GM12878 (cell line): ENCODE measurements around the gene KATNB1. TPM values are rescaled to one million over a fixed set of nuclear protein-coding genes. Genes with fewer than 3 reads are reported as not detected.
A peak's percentile ranks its signal among the peaks of the same experiment; 100 is the strongest.

Experiments used
- ATAC-seq: fragments of 200-7000 bp; cut with Tn5 transposase; 3 replicates; pipeline ENCODE4 v1.9.1; 2020; ENCODE audit warnings: mild to moderate bottlenecking, moderate library complexity
- BruUV-seq: library from RNA; stranded (reverse); fragments of 400-500 nt; replicated peaks from 2 replicates; lab custom pipeline; 2021; lab: Mats Ljungman, UMichigan
- CTCF ChIA-PET: fragments of 300-600 bp; sonication (Branson Sonifier 250); formaldehyde crosslinking; extraction: SDS; loops from one replicate; lab custom pipeline; 2021; ENCODE audit warnings: inconsistent platforms; lab: Yijun Ruan, JAX
- POLR2A ChIA-PET: fragments of 350-600 bp; formaldehyde crosslinking; extraction: SDS; loops from one replicate; lab custom pipeline; 2021; ENCODE audit warnings: inconsistent platforms; lab: Charles Lee
- RAD21 ChIA-PET: fragments of 300-600 bp; sonication (Branson Sonifier 250); formaldehyde crosslinking; loops from one replicate; lab custom pipeline; 2023; ENCODE audit warnings: antibody characterized with exemption; ENCODE audit not compliant: unreplicated experiment; lab: Charles Lee
- SMC1A ChIA-PET: fragments of 300-600 bp; sonication (Branson Sonifier 250); formaldehyde crosslinking; loops from one replicate; lab custom pipeline; 2023; ENCODE audit not compliant: unreplicated experiment, uncharacterized antibody; lab: Charles Lee
- DNase-seq: peaks from one replicate; pipeline ENCODE4 v3.0.0-alpha.2; 2011; ENCODE audit warnings: low read depth, low spot score
- FAIRE-seq: peaks from 3 replicates; lab custom pipeline; 2011; peaks lifted over from hg19 to GRCh38; lab: Jason Lieb, UNC
- H2AFZ ChIP-seq: 2 replicates; pipeline ENCODE4 v1.6.0; 2011; ENCODE audit warnings: low read depth, low read length, control low read depth; ENCODE audit not compliant: control insufficient read depth
- H3K27ac ChIP-seq: 2 replicates; pipeline ENCODE4 v1.5.1; 2011; ENCODE audit warnings: control low read depth; ENCODE audit not compliant: control insufficient read depth, insufficient read depth
- H3K27me3 ChIP-seq, 2 experiments: replicated peaks in 1 of 2; 2 replicates each; pipeline versions ENCODE4 v1.6.0 to v1.6.1; 2011; ENCODE audit warnings: low read length in 1 of 2; ENCODE audit not compliant: control insufficient read depth in 2 of 2, insufficient read depth in 2 of 2
- H3K36me3 ChIP-seq, 2 experiments: 2 replicates each; pipeline ENCODE4 v1.5.1; 2011; ENCODE audit warnings: low read length in 1 of 2; ENCODE audit not compliant: control insufficient read depth in 2 of 2, insufficient read depth in 2 of 2
- H3K4me1 ChIP-seq: 2 replicates; pipeline ENCODE4 v1.6.1; 2011; ENCODE audit warnings: mild to moderate bottlenecking, low read length, moderate library complexity, mixed read lengths; ENCODE audit not compliant: control insufficient read depth, insufficient read depth
- H3K4me2 ChIP-seq: 2 replicates; pipeline ENCODE4 v1.6.0; 2011; ENCODE audit warnings: control low read depth; ENCODE audit not compliant: control insufficient read depth, insufficient read depth
- H3K4me3 ChIP-seq: fragments of 200-600 bp; sonication (generic); 2 replicates; pipeline ENCODE4 v1.5.1; 2016
- H3K79me2 ChIP-seq: 2 replicates; pipeline ENCODE4 v1.6.0; 2011; ENCODE audit warnings: low read length; ENCODE audit not compliant: control insufficient read depth, insufficient read depth
- H3K9ac ChIP-seq: 2 replicates; pipeline ENCODE4 v1.8.0; 2011; ENCODE audit warnings: low read length, control low read depth, mixed read lengths; ENCODE audit not compliant: control insufficient read depth, insufficient read depth
- H3K9me3 ChIP-seq: replicated peaks from 3 replicates; pipeline ENCODE4 v1.5.1; 2011; ENCODE audit warnings: mild to moderate bottlenecking, low read length; ENCODE audit not compliant: control insufficient read depth, insufficient read depth
- H4K20me1 ChIP-seq: 2 replicates; pipeline ENCODE4 v1.6.0; 2011; ENCODE audit not compliant: control insufficient read depth, insufficient read depth
- ATF3 ChIP-seq: IDR thresholded peaks from 2 replicates; pipeline ENCODE4 v1.6.1; 2011; ENCODE audit warnings: low read depth, mild to moderate bottlenecking, low read length, moderate library complexity, borderline replicate concordance; ENCODE audit errors: extremely low read depth
- CBFB ChIP-seq: IDR thresholded peaks from 2 replicates; pipeline ENCODE4 v1.6.1; 2016; ENCODE audit warnings: antibody characterized with exemption, low read depth
- CREM ChIP-seq: IDR thresholded peaks from 2 replicates; pipeline ENCODE4 v1.6.1; 2014; ENCODE audit warnings: antibody characterized with exemption, low read depth
- EGR1 ChIP-seq, 2 experiments: IDR thresholded peaks; 1 replicate in 1 of 2; 2 replicates in 1 of 2; pipeline ENCODE4 v1.6.1; 2011 to 2012; ENCODE audit warnings: low read depth in 2 of 2, low read length in 2 of 2, borderline replicate concordance in 1 of 2, mild to moderate bottlenecking in 1 of 2, moderate library complexity in 1 of 2
- GABPA ChIP-seq: IDR thresholded peaks from 2 replicates; pipeline ENCODE4 v1.6.1; 2014; ENCODE audit warnings: antibody characterized with exemption, low read depth, mild to moderate bottlenecking, inconsistent platforms
- NKRF ChIP-seq: fragments of 450-650 bp; conservative IDR thresholded peaks from 2 replicates; pipeline ENCODE4 v1.6.1; 2017; ENCODE audit warnings: mild to moderate bottlenecking, moderate library complexity
- NR2C1 ChIP-seq: fragments of 450-650 bp; IDR thresholded peaks from 2 replicates; pipeline ENCODE4 v1.6.1; 2017; ENCODE audit warnings: antibody characterized with exemption, mild to moderate bottlenecking, moderate library complexity
- NR2F1 ChIP-seq: fragments of 450-650 bp; conservative IDR thresholded peaks from 2 replicates; pipeline ENCODE4 v1.6.1; 2017; ENCODE audit warnings: mild to moderate bottlenecking
- RFX5 ChIP-seq: IDR thresholded peaks from 2 replicates; pipeline ENCODE4 v1.6.1; 2011; ENCODE audit warnings: low read depth, low read length, improper control_type of control experiment
- SIN3A ChIP-seq: IDR thresholded peaks from 2 replicates; pipeline ENCODE4 v1.6.1; 2012; ENCODE audit warnings: low read depth, low read length, improper control_type of control experiment
- SMARCA5 ChIP-seq: fragments of 450-650 bp; IDR thresholded peaks from 2 replicates; pipeline ENCODE4 v1.6.1; 2017; ENCODE audit warnings: mild to moderate bottlenecking
- USF1 ChIP-seq: IDR thresholded peaks from 2 replicates; pipeline ENCODE4 v1.6.1; 2011; ENCODE audit warnings: borderline replicate concordance, low read depth, mild to moderate bottlenecking, moderate library complexity, mixed read lengths, low read length; ENCODE audit not compliant: insufficient read depth; ENCODE audit errors: extremely low read length
- WGBS: methylation state at CpG from one replicate; pipeline ENCODE4 v1.1.6; 2016; ENCODE audit warnings: low lambda C conversion rate; ENCODE audit not compliant: insufficient replicate concordance, insufficient coverage; ENCODE audit errors: missing lambda C conversion rate; 5-methylcytosine and 5-hydroxymethylcytosine counted together
- in situ Hi-C: fragments of 300-500 bp; cut with MboI; formaldehyde crosslinking; loops from 9 replicates; pipeline ENCODE4 v1.14.3; 2018; ENCODE audit warnings: mixed read lengths
- intact Hi-C: fragments of 100-400 bp; cut with micrococcal nuclease; formaldehyde crosslinking; loops from one replicate; pipeline ENCODE4 v1.14.2; 2022; ENCODE audit not compliant: unreplicated experiment
- polyA plus RNA-seq, 11 experiments: library from polyadenylated mRNA; depleted of rRNA in 4 of 11; unstranded in 6 of 11; stranded (reverse) in 5 of 11; fragments of >200 nt; fragmentation: Nextera tagmentation in 4 of 11; fragmentation: Illumina TruSeq in 1 of 11; extraction: Ambion mirVana in 4 of 11; extraction: Trizol in 1 of 11; gene quantifications; 1 replicate in 1 of 11; 2 replicates in 10 of 11; pipeline versions ENCODE4 v1.2.1 to v1.2.3, GENCODE V29; 2011 to 2016; ENCODE audit warnings: inconsistent platforms in 2 of 11, missing spikeins in 2 of 11, low read depth in 1 of 11
- total RNA-seq, 4 experiments: library from RNA; depleted of rRNA in 3 of 4; stranded (reverse); fragments of >200 nt in 3 of 4; fragmentation: Illumina TruSeq in 1 of 4; extraction: Trizol in 1 of 4; gene quantifications; 2 replicates each; pipeline versions ENCODE4 v1.2.1 to v1.2.3, GENCODE V29; 2013 to 2021

The KATNB1 gene
- total and polyA plus RNA-seq, 10 of the 15 experiments (the other 5 are each of a cell fraction or from before 2014, with no cell fraction given): 0.71 to 46.5 (median 19.5) TPM

GRCh38 chr16:57688487-57688986, 47.0 kb upstream of the KATNB1 start (continued):
- TF ChIP-seq GABPA (no peak), CREM (no peak), SMARCA5 (no peak), NKRF (no peak), SIN3A (no peak), USF1 (no peak)

- ATAC-seq (peak; percentile 13; the same call in 2 of the 3 replicates), DNase-seq (no peak), FAIRE-seq (no peak)
- BruUV-seq: no TSS peak
- RAD21 ChIA-PET: interaction anchor here (0.9 to 1.3 kb wide), 2 partner anchors 79 to 80 kb away, joined by 3 read pairs; no protein-coding TSS in a partner anchor
- CTCF ChIA-PET: interaction anchor here (0.7 to 1.1 kb wide), 2 partner anchors 31 to 40 kb away, joined by 3 read pairs; no protein-coding TSS in a partner anchor
- Histone ChIP-seq H3K36me3 (no peaks in the 10 kb centered on the region), H3K4me1 (peaks cover 17% of the 10 kb centered on the region), H2AFZ (peak overlapping the region; percentile 75), H4K20me1 (no peaks in the 10 kb centered on the region), H3K4me3 (no peak overlapping the region), H3K9me3 (no peaks in the 10 kb centered on the region), H3K4me2 (peak overlapping the region; percentile 10; the same call in 1 of the 2 replicates), H3K27ac (peak overlapping the region; percentile 33), H3K9ac (no peak overlapping the region; the same call in 1 of the 2 replicates), H3K79me2 (no peaks in the 10 kb centered on the region), H3K27me3 (no peaks in the 10 kb centered on the region)
- in situ Hi-C loops (no loop called here), intact Hi-C loops (no loop called here)
- SMC1A ChIA-PET: interaction anchor here (1.1 to 1.8 kb wide), 2 partner anchors 10 to 143 kb away, joined by 3 to 7 read pairs; no protein-coding TSS in a partner anchor
- 0 out of 2 replicates have a peak, but pooled peaks have one; percentile 34 for TF ChIP-seq NR2C1
- TF ChIP-seq EGR1 (IDR thresholded peaks at IDR 0.05; ENCODE audit: borderline replicate concordance in 1 of 2, low read depth in 2 of 2, low read length in 2 of 2): no peak
- TF ChIP-seq RFX5: no peak
- TF ChIP-seq NR2F1: peak; percentile 60
- no peak for TF ChIP-seq CBFB
- no peak for TF ChIP-seq ATF3
- WGBS: 35% methylated on average over 15 of the region's 15 CpGs
- POLR2A ChIA-PET: interaction anchor here (2.6 kb wide), 1 partner anchor 46 kb away, joined by 10 read pairs; the partner anchor contains the start of gene KATNB1
Measured at GRCh38 chr16:57688987-57689761, 46.4 kb upstream of the KATNB1 start.
